Measurements from ENCODE around the gene WDR59.

GRCh38 chr16:75004460-75004859 lies 19.5 kb upstream of the WDR59 start:
- TF ChIP-seq TAF1 (IDR thresholded peaks at IDR 0.05; ENCODE audit: control insufficient read depth, extremely low read depth, insufficient read depth, low read length, severe bottlenecking) = no peak
- TF ChIP-seq CBX5 (IDR thresholded peaks at IDR 0.05; ENCODE audit: borderline replicate concordance, low read depth) = no peak
